GM18868 (cell line): ENCODE measurements around the gene C13orf42.
A peak's percentile ranks its signal among the peaks of the same experiment; 100 is the strongest.

Experiments used
- ATAC-seq: cut with Tn5 transposase; IDR thresholded peaks from one replicate; pipeline ENCODE4 v1.9.1; 2021; ENCODE audit warnings: mild to moderate bottlenecking, moderate library complexity; ENCODE audit not compliant: unreplicated experiment

C13orf42 gene

DNA sequence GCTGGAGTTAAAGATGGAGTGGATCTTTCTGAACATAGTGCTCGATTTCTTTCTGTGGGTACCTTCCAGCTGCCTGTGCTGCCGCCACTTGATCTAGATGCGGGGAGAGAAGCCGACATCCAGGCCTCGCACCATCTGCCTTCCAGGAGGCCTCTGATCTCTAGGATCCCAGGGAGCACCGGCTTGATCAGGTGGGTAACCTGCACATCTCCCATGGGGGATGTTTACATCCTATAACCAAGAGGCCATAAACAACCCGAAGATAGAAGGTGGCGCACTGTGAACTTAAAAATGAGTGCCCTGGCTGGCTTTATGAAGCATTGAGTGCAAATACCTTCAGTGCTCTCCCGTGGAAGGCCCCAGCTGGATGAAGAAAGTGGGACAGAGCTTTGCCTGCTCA, at the start of gene C13orf42:
Gene C13orf42, minus strand, starts transcription at position 101 of the 400 bp plus-strand sequence. Its CDS starts 65 bp downstream, at position 36.
- ATAC-seq = no peak

DNA sequence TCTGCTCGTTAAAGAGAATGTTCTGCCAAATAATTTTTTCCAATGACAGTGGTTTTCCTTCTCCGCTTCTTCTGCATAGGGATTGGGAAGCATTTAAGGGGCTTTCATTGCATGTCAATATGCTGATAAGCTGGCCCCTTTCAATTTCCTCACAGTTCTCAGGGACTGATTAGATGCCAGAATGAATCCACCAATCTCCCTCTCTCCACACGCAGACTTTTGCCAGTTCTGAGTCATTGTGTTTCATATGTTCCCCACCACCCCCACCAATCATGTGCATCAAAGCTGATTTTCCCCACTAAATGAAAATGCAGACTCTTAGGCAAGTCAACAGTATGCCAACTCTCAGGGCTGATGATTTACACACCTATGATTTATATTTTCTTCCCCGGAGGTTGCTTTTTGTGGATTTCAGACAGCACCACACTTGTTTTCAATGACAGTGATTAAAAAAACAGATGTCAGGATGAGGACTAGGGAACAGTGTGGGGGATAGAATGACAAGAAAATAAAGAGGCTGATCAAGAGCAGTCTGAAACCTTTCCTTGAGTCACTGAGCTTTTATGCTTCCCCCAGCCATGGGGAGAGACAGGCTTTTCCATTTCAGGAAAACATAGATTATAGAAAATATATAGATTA, 47.9 kb upstream of the C13orf42 start:
- no peak for ATAC-seq

DNA sequence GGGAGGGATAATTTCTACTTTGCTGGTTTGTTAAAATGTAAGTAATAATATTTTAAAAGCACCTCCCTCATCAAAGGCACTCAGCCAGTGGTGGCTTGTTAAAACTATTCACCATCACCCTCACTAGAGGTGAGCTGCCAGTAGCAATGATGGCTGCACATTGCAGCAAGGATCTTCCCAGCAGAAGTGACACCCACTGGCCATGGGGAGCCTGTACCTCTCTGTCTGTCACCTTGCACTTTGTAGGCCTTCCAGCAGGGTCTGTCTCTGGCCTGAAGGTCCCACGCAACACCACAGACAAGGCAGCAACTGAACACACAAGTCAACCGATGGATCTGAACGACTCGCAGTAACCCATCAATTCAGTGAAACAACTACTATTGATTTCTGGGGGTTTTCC, 47.3 kb upstream of the C13orf42 start:
- ATAC-seq = no peak

DNA sequence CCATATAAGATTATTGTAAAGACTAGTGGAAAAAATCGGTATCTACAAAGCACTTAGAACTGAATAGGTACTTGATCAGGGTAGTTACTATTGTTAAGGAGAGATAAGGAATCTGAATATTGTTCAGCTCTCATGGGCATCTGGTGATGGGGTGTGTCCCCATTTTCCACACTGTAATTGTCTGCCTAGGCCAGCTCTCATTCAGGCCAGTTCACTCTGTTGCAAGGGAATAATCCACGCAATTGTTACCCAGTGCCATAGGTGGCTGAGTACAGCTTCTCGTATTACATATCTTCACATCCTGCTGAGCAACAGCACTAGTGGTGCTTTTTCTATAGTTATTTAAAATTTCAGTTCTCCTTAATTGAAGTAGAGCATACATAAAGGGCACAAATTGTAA, 45.6 kb upstream of the C13orf42 start:
- no peak for ATAC-seq

DNA sequence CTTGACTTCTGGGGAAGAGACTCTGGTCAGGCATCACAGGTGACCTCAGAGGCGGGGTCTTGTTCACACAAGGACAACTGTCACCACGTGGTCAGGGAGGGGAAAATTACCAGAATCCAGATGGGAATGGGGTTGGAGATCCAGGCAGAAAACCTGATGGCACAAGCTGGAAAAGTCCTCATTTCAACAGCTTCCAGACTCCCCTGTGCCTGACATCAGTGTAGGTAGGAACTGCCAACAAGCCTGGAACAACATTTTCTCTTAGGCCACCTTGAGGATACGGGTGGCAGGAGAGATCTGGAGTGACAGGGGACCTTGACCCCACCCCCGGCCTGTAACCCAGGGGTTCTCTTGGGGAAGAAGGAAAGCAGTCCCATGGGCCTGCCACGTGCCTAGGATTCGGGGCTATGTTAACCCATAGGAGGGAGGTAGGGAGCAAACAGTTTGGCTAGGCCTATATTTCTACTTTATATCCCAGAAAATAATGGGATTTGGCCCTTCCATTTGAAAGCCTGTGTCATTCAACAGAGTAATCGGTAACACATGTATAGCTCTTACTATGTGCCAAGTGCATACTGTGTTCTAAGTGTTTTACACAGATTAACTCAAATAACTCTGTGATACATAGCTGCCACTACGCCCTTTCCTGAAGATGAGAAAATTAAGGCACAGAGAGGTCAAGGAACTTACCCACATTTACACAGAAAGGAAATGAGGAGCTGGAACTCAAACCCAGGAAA, 44.9 kb upstream of the C13orf42 start:
- ATAC-seq = no peak

DNA sequence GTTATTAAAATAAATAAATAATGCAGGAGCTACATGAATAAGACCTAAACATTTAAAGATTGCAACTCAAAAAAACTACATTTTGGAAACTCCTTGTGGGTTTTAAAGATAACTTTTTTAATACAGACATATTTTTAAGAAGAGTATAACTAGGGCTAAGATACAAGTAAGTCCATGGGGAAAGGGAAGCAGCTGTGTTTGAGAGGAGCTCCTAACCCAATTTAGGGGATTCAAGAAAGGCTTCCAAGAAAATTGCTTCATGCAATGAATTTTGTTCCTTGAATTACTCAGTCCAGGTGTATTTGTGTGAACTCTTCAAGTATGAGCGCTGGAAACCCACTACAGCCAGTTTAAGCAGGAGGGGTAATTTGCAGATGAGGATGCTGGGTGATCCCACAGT, 44.1 kb upstream of the C13orf42 start:
- no peak for ATAC-seq

DNA sequence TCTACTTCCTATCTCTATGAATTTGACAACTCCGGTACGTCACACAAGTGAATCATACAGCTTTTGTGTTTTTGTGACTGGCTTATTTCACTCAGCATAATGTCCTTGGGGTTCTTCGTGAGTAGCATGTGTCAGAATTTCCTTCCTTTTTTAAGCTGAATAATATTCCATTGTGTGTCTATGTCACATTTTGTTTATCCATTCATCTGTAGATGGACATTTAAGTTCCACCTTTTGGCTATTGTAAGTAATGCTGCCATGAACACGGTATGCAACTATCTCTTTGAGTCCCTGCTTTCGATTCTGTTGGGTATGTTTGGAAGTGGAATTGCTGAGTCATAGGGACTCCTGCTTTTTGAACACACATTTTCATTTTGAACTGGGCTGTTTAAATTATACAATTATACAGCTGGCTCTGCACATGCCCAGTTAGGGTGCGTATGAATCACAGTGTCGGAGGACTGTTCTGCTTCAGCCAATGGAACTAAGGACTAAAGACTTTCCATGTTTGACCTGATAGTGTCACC, 43.0 kb upstream of the C13orf42 start:
- no peak for ATAC-seq

DNA sequence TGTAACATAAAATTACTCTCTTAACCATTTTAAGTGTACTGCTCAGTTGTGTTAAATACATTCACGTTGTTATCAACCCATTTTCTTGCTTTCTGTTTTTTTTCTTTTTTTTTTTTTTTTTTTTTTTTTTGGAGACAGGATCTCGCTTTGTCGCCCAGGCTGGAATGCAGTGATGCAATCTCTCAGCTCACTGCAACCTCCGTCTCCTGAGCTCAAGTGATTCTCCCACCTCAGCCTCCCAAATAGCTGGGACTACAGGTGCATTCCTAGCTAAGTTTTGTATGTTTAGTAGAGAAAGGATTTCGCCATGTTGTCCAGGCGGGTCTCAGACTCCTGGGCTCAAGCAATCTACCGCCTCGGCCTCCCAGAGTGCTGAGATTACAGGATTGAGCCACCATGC, 42.5 kb upstream of the C13orf42 start:
- ATAC-seq = no peak

DNA sequence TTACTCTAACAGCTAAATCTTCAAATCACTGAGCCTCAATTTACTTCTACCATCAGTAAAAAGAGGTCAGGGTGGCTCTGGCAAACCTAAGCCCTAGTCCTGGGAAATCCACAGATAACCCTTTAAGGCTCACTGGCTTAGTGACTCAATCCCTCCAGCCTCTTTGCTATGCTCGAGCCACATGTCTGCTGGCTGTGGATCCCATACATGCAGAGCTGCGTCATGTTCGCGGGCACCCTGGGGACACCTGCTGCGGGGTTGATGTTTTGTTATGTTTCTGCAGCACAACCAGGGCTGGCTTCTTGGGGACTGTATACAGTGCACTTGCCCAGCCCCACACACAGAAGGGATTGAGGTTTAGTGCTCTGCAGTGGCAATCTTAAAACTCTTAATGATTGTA, 41.6 kb upstream of the C13orf42 start:
- no peak for ATAC-seq

DNA sequence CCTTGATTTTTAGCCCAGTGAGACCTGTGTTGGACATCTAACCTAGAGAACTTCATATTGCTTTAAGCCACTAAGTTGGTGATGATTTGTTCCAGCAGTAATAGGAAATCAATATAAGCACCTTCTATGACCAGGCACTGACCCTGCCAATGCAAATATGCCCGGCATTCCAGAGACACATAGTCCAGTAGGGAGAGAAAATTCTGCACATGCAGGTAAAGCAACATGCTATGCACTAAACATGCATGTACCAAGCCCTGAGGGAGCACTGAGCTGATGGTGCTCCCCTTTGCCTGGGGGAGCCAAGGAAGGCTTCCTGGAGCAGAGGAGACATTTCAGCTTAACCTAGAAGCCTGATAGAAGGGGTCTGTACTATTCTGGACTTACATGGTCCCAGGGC, 40.4 kb upstream of the C13orf42 start:
- no peak for ATAC-seq

DNA sequence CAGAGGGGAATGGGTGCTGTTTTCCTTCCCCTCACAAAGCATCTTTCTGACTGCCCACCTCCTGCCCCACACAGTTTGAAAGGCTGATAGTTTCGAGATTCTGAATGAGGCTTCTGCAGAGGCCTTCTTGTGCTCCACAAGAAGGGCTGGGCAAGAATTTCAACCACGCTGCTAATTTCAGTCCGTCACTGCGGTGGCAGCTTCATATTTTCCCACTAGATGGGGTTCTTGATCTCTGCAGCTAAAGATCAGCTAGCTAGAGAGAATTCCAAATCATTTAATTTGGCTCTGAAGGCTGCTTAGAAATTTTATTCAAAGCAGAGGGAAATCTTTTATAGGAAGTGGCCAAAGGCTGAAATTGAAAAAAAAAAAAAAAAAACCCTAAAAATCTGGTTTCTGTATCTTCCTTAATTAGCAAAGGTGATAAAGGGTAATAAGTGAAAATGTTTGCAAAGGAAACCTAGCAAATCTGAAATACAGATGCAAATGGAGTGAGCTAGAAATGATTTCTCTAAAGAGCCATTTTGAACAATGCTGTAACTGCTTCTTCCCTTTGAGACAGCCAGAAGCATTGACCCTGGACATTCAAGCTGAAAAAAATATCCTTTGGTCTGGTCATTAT, 38.0 kb upstream of the C13orf42 start:
- ATAC-seq = no peak

DNA sequence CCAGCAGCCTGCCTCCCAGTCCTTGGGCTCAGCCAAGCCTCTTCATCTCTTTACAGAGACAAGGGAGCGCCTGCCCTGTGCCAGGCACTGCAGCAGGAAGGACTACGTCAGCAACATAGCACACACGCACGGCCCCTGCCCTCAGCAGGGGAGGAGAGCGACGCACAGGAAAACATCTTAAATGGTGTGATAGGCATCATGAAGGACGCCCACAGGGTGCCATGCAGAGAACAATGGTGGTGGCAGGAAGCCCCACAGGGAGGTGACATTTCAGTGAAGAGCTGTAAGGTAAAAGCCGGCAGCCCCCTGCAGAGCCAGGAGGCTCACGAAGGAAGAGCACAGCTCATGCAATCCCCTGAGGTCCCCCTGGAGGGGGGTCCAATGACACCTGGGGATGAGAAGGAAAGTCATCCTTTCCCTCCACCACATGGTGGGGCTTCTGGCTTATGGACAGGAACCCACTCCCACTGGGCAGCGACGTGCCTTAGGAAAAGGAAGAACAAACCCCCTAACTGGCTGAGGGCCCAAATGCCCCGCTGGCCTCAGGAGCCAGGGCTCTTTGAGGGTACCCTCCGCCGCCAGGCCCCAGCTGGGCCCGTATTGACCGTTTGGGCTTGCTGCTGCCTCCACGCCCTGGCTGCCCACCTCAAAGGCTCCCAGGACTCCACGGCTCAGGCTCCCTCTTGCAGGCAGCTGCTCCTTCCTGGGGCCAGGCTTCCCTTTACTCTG, 37.3 kb upstream of the C13orf42 start:
- no peak for ATAC-seq

DNA sequence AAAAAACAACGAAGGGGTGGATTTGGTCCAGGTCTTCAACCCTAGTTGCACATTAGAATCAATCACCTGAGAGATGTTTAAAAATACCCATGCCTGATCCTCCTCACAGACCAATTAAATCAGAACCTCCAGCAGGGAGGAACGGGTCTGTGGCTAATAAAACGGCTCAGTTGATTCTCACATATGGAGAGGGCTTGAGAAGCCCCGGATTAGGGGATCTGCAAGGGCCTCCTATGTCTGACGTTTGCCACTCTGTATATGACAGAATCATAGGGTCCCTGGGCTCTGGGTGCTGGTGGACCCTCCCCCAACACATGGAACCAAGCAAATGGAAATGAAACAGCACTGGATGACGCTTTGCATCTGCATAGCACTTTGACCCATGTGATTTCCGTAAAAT, 36.7 kb upstream of the C13orf42 start:
- no peak for ATAC-seq

DNA sequence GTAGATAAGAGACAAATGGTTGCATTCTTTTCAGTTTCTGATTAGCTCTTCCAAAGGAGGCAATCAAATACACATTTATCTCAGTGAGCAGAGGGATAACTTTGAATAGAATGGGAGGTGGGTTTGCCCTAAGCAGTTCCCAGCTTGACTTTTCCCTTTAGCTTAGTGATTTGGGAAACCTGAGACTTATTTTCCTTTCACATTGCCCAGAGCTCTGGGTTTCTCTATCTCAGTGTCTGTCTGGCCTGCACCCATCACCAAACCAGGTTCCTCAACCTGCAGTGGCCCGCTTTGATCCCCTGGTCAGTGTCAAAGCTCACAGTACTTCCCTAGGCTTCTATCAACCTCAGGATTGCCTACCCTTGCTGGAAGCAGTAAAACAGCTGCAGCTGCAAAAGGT, 35.6 kb upstream of the C13orf42 start:
- ATAC-seq = no peak

DNA sequence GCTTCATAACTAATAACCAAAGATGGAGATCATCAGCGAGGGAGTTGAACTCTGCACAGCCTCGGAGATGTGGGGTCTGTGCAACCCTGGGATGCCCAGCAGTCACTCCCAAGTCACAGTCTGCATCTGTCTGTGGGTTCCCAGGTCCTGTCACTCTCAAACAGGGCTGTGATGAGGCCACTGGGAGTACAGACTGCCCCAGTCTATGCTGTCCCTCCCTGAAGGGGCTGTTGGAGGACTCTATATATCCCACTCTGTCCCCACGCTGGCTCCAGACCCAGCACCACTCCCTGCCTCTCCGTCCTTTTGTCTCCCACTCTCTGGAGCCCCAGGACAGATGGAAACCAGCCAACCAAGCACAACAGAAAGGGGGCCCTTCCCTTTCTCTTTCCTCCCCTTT, 26.2 kb upstream of the C13orf42 start:
- ATAC-seq = no peak

DNA sequence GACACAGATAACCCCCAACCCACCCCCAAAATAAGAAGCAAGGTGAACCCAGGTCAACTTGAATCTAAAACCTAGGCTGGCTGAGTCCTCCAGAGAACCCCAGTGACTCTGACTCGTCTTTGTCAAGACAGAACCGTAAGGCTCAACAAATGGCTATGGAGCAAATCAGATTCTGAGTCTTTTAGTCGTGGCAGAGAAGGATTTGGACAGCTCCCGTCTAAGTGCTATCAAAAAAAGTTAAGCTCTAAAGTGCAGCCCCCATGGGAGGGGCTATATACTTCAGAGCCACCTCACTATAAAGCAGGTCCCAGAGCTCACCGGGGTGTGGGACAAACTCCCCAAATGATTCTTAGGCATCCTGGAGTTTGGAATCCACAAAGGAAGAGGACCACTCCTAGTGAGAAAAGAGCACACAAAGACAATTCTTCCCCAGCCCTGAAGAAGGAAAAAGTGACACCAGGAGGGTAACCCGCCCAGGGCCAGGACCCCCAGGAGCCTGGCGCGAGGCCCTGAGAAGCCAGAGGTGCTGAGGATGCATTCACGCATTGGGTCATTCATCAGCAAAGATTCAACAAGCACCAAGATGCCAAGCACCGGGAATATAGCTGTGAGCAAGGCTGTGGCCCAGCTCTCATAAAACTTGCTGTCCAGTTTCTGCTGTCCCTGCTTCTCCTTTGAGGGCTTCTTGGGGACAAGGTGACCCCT, 25.4 kb upstream of the C13orf42 start:
- no peak for ATAC-seq

DNA sequence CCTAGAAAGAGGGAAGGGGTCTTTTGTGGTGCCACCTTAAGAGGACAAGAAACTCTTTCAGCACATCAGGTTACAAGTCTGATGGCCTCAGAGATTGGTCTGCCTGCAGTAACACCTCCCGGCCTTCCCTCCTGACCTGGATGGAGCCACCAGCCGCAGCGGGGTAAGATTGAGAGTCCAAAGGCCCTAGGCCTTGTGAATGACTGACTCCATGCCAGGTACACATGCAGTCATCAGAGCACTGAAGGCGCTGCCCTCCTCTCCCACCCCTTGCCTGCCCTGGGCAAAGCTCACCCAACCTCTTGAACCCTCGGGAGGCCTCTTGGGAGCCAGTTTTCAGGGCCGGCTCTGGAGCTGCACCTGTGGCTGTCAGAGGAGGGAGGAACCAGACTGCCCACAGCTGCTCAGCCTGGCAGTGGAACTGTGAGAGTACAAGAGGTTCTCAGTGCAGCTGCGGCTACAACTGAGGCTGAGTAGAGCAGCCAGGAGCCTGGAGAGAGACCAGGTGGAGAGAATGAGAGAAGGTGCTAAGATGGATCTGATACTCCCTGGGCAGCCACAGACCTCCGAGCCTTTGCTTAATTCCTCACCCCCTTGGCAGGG, 23.8 kb upstream of the C13orf42 start:
- no peak for ATAC-seq

DNA sequence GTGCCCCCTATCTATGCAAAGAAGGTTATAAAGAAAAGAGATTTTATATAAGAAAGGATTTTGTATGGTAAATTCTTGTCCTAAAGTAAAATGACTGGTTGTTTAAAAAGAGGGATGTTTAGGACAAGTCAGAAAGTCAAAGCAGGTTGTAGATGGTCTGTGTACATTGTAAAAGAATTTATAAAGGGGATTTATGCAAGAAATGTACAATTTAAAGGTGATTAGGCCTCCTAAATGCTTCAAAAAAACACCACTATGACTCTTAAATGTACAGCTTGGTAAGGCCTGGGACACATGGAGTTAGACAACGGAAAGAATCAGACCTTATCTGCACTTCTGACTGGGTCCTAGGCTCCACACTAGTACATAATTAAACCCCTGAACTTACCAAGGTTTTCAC, 19.3 kb upstream of the C13orf42 start:
- ATAC-seq = no peak

DNA sequence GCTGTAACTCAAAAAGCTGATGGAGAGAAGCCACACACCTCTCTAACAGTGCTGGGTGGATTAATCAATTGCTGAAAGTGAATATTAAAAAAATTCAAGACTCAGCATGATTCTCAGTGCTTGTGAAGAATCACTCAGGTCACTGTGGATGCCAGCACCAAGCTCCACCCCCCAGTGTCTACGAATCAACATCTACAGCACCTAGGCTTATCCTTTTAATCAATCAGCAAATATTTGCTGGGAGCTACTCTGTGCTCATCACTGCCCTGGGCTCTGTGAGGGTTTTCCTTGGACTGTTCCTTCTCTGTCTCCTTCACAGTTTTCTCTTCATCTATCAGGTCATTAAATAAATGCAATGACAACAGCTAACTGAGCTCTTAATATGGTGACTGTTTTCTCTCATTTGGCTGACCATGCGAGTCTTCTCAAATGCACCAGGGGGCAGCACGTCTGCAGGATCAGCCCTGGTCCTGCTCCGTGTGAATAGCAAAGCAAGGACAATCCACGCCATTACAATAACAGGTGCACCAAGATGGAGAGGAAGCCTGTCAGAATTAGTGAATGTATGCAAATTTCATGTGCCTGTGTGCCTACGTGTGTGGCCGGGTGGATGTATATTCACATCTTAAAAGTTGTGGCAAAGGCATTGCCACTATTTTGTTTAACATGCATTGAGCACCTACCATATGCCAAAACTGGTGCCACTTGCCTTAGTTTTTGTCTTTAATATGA, 14.6 kb upstream of the C13orf42 start:
- ATAC-seq = peak; percentile 94
